Peyer's patch (tissue), 4 donors: ENCODE measurements around the gene OCA2. TPM values are rescaled to one million over a fixed set of nuclear protein-coding genes. Genes with fewer than 3 reads are reported as not detected.
"Not testable (repeated sequence)": the region's sequence is repeated elsewhere in the genome, so short reads cannot be mapped to it uniquely, and the experiment has no call there.

Experiments
- DNase-seq, 3 donors: peaks; one replicate each; pipeline ENCODE4 v3.0.0-alpha.2; 2017 to 2019
- H3K27ac ChIP-seq, 4 donors: fragments of 200-600 bp; sonication (generic); one replicate each; pipeline ENCODE4 v1.5.1; 2016 to 2019
- H3K27me3 ChIP-seq, 2 donors: fragments of 200-600 bp; sonication (generic); one replicate each; pipeline ENCODE4 v1.5.1; 2019
- H3K36me3 ChIP-seq, 3 donors: fragments of 200-600 bp; sonication (generic); one replicate each; pipeline ENCODE4 v1.5.1; 2016 to 2019
- H3K4me1 ChIP-seq, 4 donors: fragments of 200-600 bp; sonication (generic); one replicate each; pipeline ENCODE4 v1.5.1; 2016 to 2019
- H3K4me3 ChIP-seq, 4 donors: fragments of 200-600 bp; sonication (generic); 1 replicate in 3 of 4; 2 replicates in 1 of 4; pipeline ENCODE4 v1.5.1; 2016 to 2019; ENCODE audit warnings: mild to moderate bottlenecking in 1 of 4
- H3K9me3 ChIP-seq, 4 donors: fragments of 200-600 bp; sonication (generic); one replicate each; pipeline ENCODE4 v1.5.1; 2016 to 2019; ENCODE audit warnings: mild to moderate bottlenecking in 1 of 4
- CTCF ChIP-seq, 6 experiments: fragments of 450-650 bp in 4 of 6; fragments of 200-600 bp in 2 of 6; sonication (generic) in 1 of 6; IDR thresholded peaks; one replicate each; pipeline ENCODE4 v1.5.1; 2017 to 2019; ENCODE audit warnings: antibody characterized with exemption in 6 of 6, mild to moderate bottlenecking in 3 of 6, moderate library complexity in 1 of 6
- POLR2A ChIP-seq, 2 donors: fragments of 450-650 bp; IDR thresholded peaks; one replicate each; pipeline ENCODE4 v1.5.1; 2017; ENCODE audit warnings: antibody characterized with exemption in 2 of 2, mild to moderate bottlenecking in 2 of 2, moderate library complexity in 2 of 2
- total RNA-seq, 4 donors: library from RNA; depleted of rRNA; stranded (reverse); fragments of >200 nt; gene quantifications; one replicate each; pipeline ENCODE4 v1.1.0, GENCODE V29; 2016

Gene OCA2
- total RNA-seq, 4 donors from 2014 or later, result 1.4 to 3.0 TPM; not detected in 2

DNA sequence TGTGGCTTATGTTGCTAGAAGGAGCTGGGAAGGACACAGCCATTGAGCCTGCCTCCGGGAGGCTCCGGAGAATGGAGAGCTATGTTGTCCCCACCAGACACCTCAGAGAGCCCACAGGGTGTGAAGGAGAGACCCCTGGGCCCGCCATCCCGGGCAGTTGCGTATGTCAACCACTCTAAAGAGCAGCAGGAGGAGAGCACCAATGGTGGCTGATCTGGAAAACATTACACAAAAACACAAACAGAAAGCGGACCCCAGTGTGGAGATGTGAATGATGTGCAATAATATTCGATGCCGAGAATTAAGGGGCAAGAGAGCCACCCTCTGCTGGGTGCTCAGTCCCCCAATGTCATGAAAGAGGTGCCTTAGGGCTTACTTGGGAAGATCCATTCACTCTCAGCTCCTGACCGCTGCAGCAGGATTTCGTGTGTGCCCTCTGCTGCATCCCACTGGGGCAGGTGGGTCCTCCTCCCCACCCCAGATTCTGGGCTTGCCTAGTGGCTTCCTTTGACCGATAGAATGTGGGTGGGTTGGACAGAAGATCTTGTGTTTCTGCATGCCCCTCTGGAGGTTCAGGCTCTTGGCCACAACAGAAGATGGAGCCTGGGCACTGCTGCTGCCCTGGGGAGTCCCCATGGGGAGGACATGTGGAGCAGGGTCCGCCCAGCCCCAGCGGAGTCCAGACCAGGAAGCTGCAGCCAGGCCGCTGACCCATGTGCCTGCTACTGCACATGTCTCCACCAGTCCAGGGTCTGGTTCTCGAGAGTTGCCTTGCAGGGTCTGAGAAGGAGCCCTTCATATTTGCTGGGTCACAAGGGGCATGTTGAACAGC is 245.3 kb downstream of the OCA2 start:
- no peak for DNase-seq
- Histone ChIP-seq H3K27ac (no peak overlapping the region), H3K4me3 (no peak overlapping the region), H3K27me3 (no peaks in the 10 kb centered on the region), H3K36me3 (no peaks in the 10 kb centered on the region), H3K9me3 (peaks cover 0 to 13% (median 0%) of the 10 kb centered on the region in 4 donors), H3K4me1 (no peaks in the 10 kb centered on the region)
- TF ChIP-seq CTCF (IDR thresholded peaks at IDR 0.05), result no peak

DNA sequence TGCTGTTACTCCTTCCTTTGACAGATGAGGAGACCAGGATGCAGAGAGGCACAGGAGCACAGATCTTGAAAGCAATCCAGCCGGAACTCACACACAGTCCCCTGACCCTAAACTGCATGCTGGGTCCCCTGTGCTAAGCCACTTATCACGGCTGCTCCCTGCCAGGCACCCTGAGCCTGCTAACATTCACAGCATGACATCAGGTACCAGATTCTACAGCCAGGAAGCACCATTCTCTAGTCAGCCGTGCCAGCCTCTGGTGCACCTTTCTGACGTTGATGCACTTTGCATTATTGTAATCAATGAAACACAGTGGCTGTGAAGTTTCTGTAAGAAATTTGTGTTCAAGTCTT is 247.3 kb downstream of the OCA2 start:
- DNase-seq, result no peak
- H3K9me3 ChIP-seq, result peaks cover 0 to 12% (median 0%) of the 10 kb centered on the region in 4 donors
- no peak overlapping the region for H3K4me3 ChIP-seq
- no peak for TF ChIP-seq CTCF (IDR thresholded peaks at IDR 0.05)
- TF ChIP-seq POLR2A (IDR thresholded peaks at IDR 0.05), result no peak
- no peaks in the 10 kb centered on the region for H3K36me3 ChIP-seq
- no peak overlapping the region for H3K27ac ChIP-seq
- H3K4me1 ChIP-seq, result no peaks in the 10 kb centered on the region
- no peaks in the 10 kb centered on the region for H3K27me3 ChIP-seq

DNA sequence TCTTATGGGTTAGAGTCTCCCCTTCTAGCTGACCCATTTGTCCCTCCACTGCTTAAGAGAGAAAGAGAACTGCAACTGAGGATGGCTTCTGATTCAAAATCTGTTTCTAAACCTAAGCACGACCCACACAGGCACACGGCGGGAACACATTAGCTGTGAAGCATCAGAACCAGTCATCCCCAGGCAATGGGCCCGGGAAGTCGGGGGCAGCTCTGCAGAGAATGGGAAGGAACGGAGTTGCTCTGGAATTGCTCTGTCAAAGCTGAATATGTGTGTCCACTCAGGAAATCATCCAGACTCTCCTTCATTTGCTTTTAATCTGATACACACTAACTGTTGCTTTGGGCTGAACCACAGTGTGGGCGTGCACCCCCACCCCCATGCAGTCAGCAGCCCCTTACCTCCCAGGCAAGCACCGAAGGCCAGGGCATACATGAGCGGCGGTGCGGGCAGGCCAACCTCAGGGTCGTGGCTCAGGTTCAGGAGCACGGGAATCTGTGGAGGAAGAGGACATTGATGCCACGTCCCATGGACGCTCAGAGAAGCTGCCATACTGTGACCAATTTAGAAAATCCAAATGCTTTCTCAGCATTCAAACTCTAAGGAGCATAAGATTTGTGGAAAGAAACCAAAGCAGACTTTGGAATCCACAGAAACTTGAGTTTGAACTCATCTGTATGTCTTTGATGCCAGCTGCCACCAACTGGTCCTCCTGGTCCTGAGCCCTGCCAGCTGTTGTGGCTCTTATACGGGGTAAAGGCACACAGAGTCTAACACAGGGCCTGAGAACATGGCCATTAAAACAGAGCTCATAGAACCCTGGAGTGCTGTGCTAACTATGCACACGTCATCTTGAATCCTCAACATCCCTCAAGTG is 247.9 kb downstream of the OCA2 start:
- Histone ChIP-seq H3K27me3 (no peaks in the 10 kb centered on the region), H3K4me3 (no peak overlapping the region), H3K36me3 (no peaks in the 10 kb centered on the region), H3K9me3 (peaks cover 0 to 12% (median 0%) of the 10 kb centered on the region in 4 donors), H3K4me1 (no peaks in the 10 kb centered on the region), H3K27ac (no peak overlapping the region)
- TF ChIP-seq CTCF (IDR thresholded peaks at IDR 0.05) (no peak), POLR2A (IDR thresholded peaks at IDR 0.05) (no peak)
- DNase-seq, result no peak

DNA sequence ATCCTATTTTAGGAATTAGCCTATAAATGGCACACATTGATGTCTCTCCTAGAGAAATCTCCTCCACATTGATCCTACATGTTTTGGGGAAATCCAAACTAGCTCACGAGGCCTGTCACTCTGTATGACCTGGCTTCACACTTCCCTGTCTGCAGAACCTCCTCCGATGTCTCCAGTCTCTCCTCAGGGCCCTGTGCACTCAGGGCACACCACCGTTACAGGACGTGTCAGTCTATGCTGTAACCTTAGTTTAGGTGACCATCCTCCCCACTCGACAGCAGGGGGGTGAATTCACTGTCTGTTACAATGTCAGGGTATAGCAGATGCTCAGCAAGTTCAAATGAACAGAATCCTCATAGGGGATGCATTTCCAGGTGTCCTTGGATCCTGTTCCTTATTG is 249.1 kb downstream of the OCA2 start:
- no peaks in the 10 kb centered on the region for H3K36me3 ChIP-seq
- TF ChIP-seq POLR2A (IDR thresholded peaks at IDR 0.05) (no peak), CTCF (IDR thresholded peaks at IDR 0.05) (no peak)
- H3K9me3 ChIP-seq, result peaks cover 0 to 12% (median 0%) of the 10 kb centered on the region in 4 donors
- DNase-seq, result no peak
- H3K4me1 ChIP-seq, result no peaks in the 10 kb centered on the region
- H3K27ac ChIP-seq, result no peak overlapping the region
- no peaks in the 10 kb centered on the region for H3K27me3 ChIP-seq
- no peak overlapping the region for H3K4me3 ChIP-seq

GRCh38 chr15:27848936-27849335 is 250.2 kb downstream of the OCA2 start:
- H3K4me1 ChIP-seq, DNase-seq, H3K36me3 ChIP-seq, H3K4me3 ChIP-seq, H3K27ac ChIP-seq, H3K9me3 ChIP-seq, H3K27me3 ChIP-seq: not testable (repeated sequence)
